HG03103 (cell line): ENCODE data around the gene TAP1.
"Not testable (repeated sequence)": the region's sequence is repeated elsewhere in the genome, so short reads cannot be mapped to it uniquely, and the experiment has no call there.

Experiments
- ATAC-seq: cut with Tn5 transposase; IDR thresholded peaks from one replicate; pipeline ENCODE4 v1.9.1; 2021; ENCODE audit warnings: low read depth; ENCODE audit not compliant: unreplicated experiment

Gene TAP1

DNA sequence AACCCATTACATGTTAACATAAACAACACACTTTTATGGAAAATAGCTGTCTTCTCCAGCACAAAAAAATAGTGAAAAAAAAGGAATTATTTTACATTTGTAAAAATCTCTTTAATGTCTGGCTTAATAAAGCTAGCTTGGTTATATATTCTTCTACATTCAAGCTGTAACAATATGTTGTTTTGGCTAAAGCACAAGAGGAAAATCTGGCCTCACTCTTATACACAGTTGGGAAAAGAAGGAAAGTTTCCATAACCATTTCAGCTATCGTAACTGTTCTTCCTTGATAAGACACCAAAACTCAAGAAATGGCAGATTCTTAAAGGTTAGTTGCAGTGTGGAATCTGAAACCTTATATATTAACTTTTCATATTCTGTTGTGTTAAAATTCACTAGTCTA lies 44.3 kb downstream of the TAP1 start:
- no peak for ATAC-seq

DNA sequence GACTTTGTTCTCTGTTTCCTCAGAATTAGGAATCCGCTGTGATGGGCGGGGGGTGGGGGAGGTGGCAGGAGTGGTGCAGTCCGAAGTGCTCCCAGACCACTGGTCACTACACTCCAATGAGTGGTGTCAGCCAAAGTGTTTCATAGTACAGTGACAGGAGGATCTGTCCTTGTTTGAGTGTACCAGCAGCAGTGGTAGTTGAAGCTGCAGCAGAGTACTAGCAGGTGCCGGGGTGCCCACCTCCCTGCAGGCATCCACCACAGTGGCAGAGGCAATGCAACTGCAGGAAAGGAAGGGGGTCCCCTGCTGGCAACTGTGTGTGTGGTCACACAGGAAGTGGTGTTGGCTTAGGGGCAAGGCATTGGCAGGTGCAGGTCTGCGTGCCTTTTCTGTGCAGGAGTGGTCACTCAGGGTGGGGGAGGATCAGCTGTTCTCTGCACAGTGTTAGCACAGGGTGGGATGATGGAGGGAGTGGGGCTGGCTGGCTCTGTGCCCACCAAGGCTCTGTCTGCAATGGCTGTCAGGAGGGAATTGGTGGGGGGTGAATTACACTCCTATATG lies 46.4 kb downstream of the TAP1 start:
- ATAC-seq: no peak

DNA sequence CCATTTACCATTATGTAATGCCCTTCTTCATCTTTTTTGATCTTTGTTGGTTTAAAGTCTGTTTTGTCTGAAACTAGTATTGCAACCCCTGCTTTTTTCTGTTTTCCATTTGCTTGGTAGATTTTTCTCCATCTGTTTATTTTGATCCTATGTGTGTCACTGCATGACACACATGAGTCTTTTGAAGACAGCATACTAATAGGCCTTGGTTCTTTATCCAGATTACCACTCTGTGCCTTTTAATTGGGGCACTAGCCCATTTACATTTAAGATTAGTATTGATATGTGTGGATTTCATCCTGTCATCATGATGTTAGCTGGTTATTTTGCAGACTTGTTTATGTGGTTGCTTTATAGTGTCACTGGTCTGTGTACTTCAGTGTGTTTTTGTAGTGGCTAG lies 48.1 kb downstream of the TAP1 start:
- not testable (repeated sequence) for ATAC-seq

DNA sequence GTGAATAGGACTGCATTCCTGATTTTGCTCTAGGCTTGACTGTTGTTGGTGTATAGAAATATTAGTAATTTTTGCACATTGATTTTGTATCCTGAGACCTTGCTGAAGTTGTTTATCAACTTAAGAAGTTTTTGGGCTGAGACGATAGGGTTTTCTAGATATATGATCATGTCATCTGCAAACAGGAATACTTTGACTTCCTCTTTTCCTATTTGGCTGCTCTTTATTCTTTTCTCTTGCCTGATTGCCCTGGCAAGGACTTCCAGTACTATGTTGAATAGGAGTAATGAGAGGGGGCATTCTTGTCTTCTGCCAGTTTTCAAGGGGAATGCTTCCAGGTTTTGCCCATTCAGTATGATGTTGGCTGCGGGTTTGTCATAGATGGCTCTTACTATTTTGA lies 50.1 kb downstream of the TAP1 start:
- no peak for ATAC-seq

DNA sequence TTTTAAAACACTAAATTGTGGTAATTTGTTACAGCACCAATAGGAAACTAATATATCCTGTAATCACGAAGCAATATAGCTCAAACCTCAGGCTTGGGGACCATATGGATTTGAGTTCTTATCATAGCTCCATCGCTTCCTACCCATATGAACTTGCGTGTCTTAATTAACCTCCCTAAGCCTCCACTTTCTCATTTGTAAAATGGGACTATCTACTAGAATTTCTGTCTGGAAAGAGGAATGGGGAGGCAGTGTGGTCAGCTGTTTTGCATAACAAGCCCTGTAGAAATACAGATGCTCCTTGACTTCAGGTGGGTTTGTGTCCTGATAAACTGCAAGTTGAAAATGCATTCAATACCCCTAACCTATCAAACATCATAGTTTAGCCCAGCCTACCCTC lies 53.8 kb downstream of the TAP1 start:
- no peak for ATAC-seq

DNA sequence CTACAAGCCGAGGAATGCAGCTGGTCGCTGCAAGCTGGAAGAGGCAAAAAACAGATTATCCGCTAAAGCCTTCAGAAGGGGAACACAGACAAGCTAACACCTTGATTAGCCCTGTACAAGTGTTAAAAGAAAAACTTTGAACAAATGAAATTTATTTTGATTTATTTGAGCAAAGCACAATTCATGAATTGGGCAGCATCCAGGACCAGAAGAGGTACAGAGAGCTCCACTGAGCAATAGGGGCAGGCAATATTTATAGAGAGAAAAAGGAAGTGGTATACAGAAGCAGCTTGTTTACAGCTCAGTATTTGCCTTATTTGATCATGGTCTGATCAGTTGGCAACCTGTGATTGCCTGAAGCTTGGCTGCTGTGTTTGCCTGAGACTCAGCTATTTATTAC lies 54.3 kb downstream of the TAP1 start:
- ATAC-seq: no peak

DNA sequence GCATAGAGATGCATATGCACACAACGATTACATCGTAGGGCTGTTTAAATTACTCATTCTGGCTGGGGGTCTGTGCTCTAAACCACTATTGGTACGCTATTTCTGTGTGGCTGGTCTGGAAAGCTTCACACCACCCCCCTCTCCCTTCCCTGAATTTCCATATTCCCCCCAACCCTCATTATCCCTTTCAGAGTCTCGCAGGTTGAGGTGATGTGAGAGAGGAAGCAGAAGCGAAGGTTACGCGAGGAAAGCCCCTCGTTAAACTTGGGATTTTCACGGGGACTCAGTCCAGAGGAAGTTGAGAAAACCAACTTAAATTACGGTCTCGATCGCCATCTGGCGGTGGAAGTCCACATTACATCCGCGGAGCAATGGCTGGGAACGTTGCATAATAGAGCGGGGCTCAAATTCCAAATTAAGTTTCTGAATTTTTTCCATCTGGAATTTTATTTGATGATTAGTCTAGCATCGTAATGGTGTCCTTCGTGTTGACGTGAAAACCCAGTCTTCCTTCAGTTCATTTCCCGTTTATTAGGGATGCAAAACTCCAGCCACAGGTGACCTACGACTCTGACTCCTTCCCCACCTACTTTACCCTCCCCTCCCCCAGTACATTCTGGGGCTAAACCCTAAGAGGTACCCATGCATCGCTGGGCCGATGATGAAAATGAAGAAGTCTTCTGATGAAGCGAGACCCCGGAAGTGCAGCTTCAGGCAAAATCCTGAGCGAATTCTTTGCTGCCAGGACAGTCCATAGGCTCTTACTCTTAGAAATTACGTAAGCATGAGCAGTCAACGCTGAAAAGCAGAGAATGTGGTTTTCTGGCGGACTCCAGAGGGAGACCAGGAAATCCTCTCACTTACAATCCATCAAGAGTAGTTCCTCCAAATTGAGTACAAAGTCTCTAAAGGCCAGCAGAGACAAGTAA lies 56.4 kb downstream of the TAP1 start:
- no peak for ATAC-seq
